RWPE1 (cell line): ENCODE measurements around the gene JAM2.
"Not testable (repeated sequence)": the region's sequence is repeated elsewhere in the genome, so short reads cannot be mapped to it uniquely, and the experiment has no call there.

Experiments
- CTCF ChIA-PET: fragments of 350-600 bp; sonication (Branson Sonifier 250); formaldehyde crosslinking; extraction: SDS; loops from one replicate; lab custom pipeline; 2021; lab: Yijun Ruan, JAX
- POLR2A ChIA-PET: fragments of 400-600 bp; formaldehyde crosslinking; extraction: SDS; loops from one replicate; lab custom pipeline; 2020; ENCODE audit warnings: antibody characterized with exemption; ENCODE audit not compliant: low non-redundant PET; lab: Yijun Ruan, JAX
- DNase-seq: peaks from one replicate; pipeline ENCODE4 v3.0.0; 2012; ENCODE audit warnings: low spot score
- H3K27ac ChIP-seq: fragments of 450-650 bp; 2 replicates; pipeline ENCODE4 v1.5.1; 2017
- TF ChIP-seq, protein P1 (sequence below): fragments of 450-650 bp; conservative IDR thresholded peaks from 2 replicates; pipeline ENCODE4 v1.5.1; 2017; ENCODE audit warnings: low read depth, mild to moderate bottlenecking

Gene JAM2

DNA sequence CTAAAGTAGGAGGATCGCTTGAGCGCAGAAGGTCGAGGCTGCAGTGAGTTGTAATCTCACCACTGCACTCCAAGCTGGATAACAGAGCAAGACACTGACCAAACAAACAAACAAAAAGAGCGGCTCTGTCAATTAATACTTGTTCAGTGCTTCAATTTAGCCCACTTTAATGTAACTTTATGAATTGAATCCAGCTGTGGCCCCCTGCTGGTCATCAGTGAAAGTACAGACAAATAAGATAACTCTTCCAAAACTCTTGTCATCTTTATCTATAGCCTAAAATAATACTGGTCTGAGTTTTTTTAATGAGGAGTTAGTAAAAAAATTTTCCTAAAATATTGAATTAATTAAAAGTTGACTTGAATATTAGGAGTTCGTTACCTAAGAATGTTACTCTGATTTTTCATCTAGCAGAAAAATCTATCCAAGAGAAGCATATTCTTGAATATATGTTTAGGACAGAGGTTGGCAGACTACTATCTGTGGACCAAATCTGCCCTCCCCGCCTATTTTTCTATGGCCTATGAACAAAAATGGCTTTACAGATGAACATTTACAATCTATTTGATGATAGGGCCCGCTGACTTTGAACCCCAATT is 69.5 kb downstream of the JAM2 start:
- DNase-seq: peak; percentile 33
- CTCF ChIA-PET: interaction anchor here (0.5 to 1.5 kb wide), 7 partner anchors 9 to 858 kb away, joined by 4 to 6 read pairs (median 4); no protein-coding TSS in a partner anchor
- TF ChIP-seq, protein P1, sequence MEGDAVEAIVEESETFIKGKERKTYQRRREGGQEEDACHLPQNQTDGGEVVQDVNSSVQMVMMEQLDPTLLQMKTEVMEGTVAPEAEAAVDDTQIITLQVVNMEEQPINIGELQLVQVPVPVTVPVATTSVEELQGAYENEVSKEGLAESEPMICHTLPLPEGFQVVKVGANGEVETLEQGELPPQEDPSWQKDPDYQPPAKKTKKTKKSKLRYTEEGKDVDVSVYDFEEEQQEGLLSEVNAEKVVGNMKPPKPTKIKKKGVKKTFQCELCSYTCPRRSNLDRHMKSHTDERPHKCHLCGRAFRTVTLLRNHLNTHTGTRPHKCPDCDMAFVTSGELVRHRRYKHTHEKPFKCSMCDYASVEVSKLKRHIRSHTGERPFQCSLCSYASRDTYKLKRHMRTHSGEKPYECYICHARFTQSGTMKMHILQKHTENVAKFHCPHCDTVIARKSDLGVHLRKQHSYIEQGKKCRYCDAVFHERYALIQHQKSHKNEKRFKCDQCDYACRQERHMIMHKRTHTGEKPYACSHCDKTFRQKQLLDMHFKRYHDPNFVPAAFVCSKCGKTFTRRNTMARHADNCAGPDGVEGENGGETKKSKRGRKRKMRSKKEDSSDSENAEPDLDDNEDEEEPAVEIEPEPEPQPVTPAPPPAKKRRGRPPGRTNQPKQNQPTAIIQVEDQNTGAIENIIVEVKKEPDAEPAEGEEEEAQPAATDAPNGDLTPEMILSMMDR: peak; percentile 86
- H3K27ac ChIP-seq: no peak overlapping the region
- POLR2A ChIA-PET: no interaction called here

DNA sequence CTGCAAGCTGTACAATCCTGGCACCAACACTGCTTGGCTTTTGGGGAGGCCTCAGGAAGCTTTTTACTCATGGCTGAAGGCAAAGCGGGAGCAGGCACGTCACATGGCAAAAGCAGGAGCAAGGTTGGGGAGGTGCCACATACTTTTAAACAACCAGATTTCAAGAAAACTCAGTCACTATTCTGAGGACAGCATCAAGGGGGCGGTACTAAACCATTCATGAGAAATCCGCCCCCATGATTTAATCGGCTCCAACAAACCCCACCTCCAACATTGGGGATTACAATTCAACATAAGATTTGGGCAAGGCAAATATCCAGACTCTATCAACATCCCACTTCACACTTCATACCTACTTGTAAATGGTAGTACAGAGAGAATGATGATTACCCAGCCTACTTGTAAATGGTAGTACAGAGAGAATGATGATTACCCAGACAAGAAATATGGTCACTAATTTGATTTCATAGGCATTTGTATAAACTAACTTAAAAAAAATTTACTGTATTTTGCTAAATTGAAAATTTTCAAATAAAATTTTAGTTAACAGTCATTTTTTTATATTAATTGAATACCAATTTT is 70.7 kb downstream of the JAM2 start:
- ChIA-PET POLR2A (interaction anchor here (0.6 kb wide), 1 partner anchor 24 kb away, joined by 3 read pairs; no protein-coding TSS in a partner anchor), CTCF (interaction anchor here (0.6 to 0.9 kb wide), 2 partner anchors 11 to 101 kb away, joined by 3 to 4 read pairs; no protein-coding TSS in a partner anchor)
- TF ChIP-seq, protein P1: no peak
- H3K27ac ChIP-seq: no peak overlapping the region
- no peak for DNase-seq

DNA sequence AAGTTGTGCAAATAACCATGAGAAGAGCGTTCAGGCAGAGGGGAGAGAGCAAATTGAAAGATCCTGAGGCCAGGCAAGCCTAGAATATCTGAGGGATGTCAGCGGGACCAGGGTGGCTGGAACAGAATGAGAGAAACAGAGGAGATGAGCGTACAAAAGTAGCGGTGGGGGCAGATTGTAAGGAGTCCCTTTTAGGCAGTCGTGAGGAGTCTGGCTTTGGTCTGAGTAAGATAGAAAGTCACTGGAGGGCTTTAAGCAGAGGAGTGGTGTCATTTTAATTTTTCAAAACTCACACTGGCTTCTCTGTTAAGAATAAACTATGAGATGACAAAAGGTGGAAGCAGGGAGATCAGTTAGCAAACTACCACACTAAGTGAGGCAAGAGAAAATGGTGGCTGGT is 71.5 kb downstream of the JAM2 start:
- no peak for DNase-seq
- CTCF ChIA-PET: no interaction called here
- TF ChIP-seq, protein P1: no peak
- POLR2A ChIA-PET: no interaction called here
- H3K27ac ChIP-seq: no peak overlapping the region

DNA sequence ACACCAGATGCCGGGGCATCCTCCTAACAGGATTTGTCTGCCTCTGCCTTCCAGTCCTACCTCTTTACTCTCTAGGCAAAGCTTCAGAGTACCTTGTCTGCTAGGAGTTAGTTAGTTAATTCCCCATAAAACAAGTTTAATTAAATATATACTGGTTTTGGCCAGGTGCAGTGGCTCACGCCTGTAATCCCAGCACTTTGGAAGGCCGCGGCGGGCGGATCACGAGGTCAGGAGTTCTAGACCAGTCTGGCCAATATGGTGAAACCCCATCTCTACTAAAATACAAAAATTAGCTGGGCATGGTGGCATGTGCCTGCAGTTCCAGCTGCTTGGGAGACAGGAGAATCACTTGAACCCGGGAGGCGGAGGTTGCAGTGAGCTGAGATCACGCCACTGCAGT is 75.0 kb downstream of the JAM2 start:
- POLR2A ChIA-PET, CTCF ChIA-PET, DNase-seq, H3K27ac ChIP-seq: not testable (repeated sequence)

DNA sequence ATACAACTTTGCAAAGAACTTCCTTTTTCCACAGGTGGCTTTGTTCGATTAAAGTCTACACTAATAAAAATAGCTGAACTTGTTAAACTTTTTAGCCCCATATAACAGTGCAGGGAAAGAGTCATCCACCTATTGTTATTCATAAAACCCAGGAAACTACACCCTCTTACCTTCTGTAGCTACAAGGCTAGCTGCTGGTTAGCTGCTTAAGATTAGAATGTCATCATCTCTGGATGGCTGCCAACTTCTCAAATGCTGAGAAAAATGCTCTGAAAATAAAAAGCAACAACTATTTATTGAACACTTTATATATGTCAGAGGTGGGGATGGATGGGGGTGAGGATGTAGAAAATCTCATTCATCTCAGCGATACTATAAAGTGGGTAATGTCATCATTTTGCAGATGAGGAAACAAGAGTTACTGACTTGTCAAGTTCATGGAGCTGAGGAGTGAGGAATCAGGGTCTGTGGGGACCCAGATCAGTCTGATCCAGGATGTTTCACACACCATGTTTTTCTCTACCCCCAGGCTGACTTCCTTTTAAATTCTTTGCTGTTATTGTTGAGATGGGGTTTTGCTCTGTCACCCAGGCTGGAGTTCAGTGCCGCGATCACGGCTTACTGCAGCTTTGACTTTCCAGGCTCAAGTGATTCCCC is 78.6 kb downstream of the JAM2 start:
- DNase-seq: no peak
- ChIA-PET POLR2A (no interaction called here), CTCF (interaction anchor here (1.6 kb wide), 1 partner anchor 9 kb away, joined by 6 read pairs; no protein-coding TSS in a partner anchor)
- peak overlapping the region; percentile 11; the same call in 1 of the 2 replicates for H3K27ac ChIP-seq
- TF ChIP-seq, protein P1: no peak

DNA sequence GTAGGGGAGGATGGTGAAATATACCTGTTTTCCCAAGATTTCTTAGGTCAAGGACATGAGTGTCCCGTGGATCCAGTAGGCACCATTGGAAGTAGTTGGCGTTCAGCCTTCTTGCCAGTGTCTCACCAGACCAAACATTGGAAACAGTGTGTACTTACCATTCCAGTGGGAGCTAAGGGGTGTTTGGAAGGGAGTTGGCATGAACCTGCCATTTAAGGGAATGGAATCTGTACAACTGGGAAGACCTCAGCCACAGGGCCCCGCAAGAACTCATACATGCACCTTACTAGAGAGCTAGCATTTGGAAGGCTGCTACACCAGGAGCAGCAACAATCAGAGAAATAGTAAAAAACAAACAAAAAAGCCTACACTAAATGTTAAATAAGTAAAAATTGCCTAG is 82.9 kb downstream of the JAM2 start:
- ChIA-PET CTCF (interaction anchor here (0.8 kb wide), 1 partner anchor 14 kb away, joined by 5 read pairs; no protein-coding TSS in a partner anchor), POLR2A (no interaction called here)
- H3K27ac ChIP-seq: no peak overlapping the region
- TF ChIP-seq, protein P1: no peak
- DNase-seq: no peak
